VCaP (cell line): ENCODE measurements around the gene SLC13A2.

ENCODE experiments used
- H3K27ac ChIP-seq: fragments of 450-650 bp; 2 replicates; pipeline ENCODE4 v1.5.1; 2017
- CTCF ChIP-seq: fragments of 450-650 bp; conservative IDR thresholded peaks from 2 replicates; pipeline ENCODE4 v1.5.1; 2017; ENCODE audit warnings: mild to moderate bottlenecking, moderate library complexity

Gene SLC13A2

GRCh38 chr17:28480278-28480677, 6.8 kb downstream of the SLC13A2 start:
- no peak overlapping the region for H3K27ac ChIP-seq
- no peak for TF ChIP-seq CTCF

- TF ChIP-seq CTCF = no peak
Observed at GRCh38 chr17:28480799-28481571, 7.5 kb downstream of the SLC13A2 start.

GRCh38 chr17:28482551-28483199, 9.2 kb downstream of the SLC13A2 start:
- no peak for TF ChIP-seq CTCF
- no peak overlapping the region for H3K27ac ChIP-seq

More at GRCh38 chr17:28480799-28481571, 7.5 kb downstream of the SLC13A2 start:
- H3K27ac ChIP-seq = no peak overlapping the region

GRCh38 chr17:28484296-28484695, 10.9 kb downstream of the SLC13A2 start:
- TF ChIP-seq CTCF = no peak
- no peak overlapping the region for H3K27ac ChIP-seq

- no peak for TF ChIP-seq CTCF
- no peak overlapping the region for H3K27ac ChIP-seq
Observed at GRCh38 chr17:28485049-28485448, 11.6 kb downstream of the SLC13A2 start.

GRCh38 chr17:28487881-28488532, 14.6 kb downstream of the SLC13A2 start:
- TF ChIP-seq CTCF = no peak
- H3K27ac ChIP-seq = peak overlapping the region; percentile 24; the same call in 1 of the 2 replicates

GRCh38 chr17:28488533-28489276, 15.3 kb downstream of the SLC13A2 start:
- no peak overlapping the region for H3K27ac ChIP-seq
- TF ChIP-seq CTCF = no peak
